GM13976 (cell line): ENCODE results near the gene ING5.
A peak's percentile ranks its signal among the peaks of the same experiment; 100 is the strongest.

Source experiments
- DNase-seq: peaks from one replicate; pipeline ENCODE4 v3.0.0; 2012; ENCODE audit warnings: low spot score
- in situ Hi-C: fragments of 300-500 bp; cut with MboI; formaldehyde crosslinking; loops from one replicate; pipeline ENCODE4 v1.12.0; 2022; ENCODE audit warnings: low sequenced_read_pairs, mixed read lengths, inconsistent platforms; ENCODE audit not compliant: unreplicated experiment
- TF ChIP-seq, protein P1 (sequence below): IDR thresholded peaks from 2 replicates; pipeline ENCODE4 v1.5.1; 2012; ENCODE audit warnings: borderline replicate concordance, mild to moderate bottlenecking; ENCODE audit not compliant: insufficient read depth; ENCODE audit errors: extremely low read depth, missing control alignments, control extremely low read depth

The ING5 gene

DNA sequence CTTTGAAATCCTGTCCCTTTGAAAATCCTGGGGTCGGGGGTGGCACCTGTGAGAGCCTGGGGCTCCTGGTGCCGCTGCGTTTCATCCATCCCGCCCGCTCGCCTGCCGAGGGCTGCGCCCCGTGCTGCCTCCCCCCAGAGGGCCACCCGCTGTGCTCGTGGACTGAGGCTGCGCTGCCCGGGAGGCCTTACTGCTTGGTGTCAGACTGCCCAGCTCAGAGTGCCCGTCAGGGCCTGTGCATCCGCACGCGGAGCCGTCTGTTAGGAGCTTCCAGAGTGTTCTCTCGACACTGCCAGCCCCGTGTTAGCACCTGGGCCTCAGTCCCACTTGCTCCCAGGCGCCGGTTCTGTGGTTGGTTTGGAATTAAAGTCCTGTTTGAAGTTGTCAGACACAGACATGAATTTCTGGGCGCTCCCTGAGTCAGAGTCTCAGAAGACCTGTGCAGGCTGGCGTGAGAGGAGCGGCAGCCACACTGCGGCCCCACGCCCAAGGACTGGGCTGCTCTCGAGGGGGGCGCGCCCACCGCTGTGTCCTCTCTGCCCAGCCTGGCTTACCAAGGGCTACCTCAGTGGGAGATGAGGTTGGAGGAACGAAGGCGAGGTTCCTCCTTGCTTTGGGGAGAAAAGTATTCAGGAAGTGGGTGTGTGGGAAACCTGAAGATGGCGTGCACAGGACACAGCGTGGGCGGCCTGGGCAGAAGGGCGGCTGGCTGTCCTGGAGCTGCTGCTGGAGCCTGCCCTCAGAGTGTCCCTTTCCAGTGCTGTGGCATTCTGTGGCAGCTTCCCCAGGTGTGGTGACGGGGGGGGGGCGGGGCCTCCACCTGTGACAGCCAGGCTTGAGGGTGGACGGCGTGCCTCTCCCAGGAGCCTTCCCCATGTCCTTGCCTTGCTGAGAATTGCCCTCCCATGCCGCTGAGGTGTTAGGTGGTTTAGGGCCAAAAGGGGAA is 29.3 kb upstream of the ING5 start:
- in situ Hi-C loops, result no loop called here
- TF ChIP-seq, protein P1, sequence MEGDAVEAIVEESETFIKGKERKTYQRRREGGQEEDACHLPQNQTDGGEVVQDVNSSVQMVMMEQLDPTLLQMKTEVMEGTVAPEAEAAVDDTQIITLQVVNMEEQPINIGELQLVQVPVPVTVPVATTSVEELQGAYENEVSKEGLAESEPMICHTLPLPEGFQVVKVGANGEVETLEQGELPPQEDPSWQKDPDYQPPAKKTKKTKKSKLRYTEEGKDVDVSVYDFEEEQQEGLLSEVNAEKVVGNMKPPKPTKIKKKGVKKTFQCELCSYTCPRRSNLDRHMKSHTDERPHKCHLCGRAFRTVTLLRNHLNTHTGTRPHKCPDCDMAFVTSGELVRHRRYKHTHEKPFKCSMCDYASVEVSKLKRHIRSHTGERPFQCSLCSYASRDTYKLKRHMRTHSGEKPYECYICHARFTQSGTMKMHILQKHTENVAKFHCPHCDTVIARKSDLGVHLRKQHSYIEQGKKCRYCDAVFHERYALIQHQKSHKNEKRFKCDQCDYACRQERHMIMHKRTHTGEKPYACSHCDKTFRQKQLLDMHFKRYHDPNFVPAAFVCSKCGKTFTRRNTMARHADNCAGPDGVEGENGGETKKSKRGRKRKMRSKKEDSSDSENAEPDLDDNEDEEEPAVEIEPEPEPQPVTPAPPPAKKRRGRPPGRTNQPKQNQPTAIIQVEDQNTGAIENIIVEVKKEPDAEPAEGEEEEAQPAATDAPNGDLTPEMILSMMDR, result no peak
- DNase-seq, result peak; percentile 21

DNA sequence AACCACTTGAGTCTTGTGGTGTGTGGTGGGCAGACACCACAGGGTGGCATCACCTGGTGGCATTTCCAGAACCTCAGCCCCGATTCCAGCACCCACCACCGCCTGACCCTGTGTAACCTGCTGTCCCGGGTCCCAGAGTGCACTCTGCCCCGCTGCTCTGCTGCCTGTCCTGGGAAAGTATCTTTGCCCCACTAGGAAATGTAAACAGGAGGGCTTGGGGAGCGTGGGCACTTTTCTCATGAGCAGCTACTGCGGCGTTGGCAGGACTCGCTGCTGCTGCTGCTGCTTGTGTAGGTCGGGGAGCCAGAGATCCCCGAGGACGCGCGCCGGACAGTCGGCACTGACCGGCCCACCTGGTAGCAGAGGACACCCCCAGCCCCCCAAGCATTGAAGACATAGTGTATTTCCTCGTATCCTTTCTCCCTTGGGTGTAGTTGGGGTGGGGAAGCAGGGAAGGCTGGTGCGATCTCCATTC is 28.6 kb upstream of the ING5 start:
- peak; percentile 37 for DNase-seq
- in situ Hi-C loops, result no loop called here
- TF ChIP-seq, protein P1, result no peak

DNA sequence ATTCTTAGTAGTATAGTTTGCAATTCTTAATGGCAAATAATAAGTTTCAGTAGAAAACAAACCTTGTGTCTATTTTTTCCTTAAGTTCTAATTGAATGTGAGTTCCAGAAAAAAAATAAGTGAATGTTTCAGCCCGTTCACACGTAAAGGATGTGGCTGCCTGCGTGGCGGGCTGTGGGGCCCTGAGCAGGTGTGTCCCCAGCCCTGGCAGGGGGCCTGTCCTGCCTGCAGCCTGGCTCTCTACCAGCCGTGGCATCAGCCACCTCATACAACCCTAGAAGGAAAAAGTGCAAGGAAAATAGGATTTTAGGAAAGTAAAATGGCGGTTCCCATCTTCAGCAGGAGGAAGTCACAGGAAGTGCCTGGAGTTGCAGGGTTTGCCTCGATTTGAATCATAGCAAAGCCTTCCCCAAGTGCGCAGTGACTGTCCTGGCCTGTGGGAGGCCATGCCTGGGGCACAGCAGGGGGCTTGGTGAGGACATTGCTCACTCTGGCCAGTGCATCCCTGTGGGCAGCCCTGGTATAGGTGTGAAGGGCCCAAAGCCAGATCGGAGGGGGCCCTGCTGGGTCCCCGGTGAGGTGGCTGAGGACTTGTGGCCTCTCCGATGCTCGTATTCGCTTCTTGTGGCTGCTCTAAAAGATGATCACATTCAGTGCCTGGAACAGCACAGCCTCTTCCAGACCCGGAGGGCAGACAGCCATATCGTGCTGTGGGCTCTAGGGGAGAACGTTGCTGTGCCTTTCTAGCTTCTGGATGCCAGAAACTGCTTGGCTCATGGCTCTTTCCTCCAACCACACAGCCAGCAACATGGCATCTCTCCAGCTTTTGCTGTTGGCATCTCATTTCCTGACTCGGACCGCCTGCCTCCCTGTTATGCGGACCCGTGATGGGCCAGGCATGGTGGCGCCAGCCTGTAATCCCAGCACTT is 27.8 kb upstream of the ING5 start:
- in situ Hi-C loops, result no loop called here
- TF ChIP-seq, protein P1, result no peak
- peak; percentile 33 for DNase-seq

DNA sequence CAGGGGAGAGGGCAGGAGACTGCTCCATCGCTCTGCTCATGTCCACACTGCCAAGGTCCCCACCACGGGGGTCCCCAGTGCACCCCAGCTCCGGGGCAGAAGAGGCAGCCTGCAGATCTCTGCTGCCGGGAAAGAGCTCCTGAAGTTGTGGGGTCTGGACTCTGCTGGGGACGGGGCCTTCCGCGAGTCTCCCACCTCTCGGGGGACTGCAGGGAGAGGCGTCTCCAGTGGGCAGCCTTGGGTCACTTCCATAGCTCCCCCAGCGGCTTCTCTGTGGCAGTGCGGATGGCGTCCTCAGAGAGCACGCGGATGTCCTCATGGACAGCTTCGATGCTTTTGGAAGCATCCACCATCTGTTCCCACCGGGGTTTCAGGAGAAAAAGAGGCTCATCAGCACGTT is 26.0 kb upstream of the ING5 start:
- in situ Hi-C loops, result no loop called here
- TF ChIP-seq, protein P1, result no peak
- no peak for DNase-seq

DNA sequence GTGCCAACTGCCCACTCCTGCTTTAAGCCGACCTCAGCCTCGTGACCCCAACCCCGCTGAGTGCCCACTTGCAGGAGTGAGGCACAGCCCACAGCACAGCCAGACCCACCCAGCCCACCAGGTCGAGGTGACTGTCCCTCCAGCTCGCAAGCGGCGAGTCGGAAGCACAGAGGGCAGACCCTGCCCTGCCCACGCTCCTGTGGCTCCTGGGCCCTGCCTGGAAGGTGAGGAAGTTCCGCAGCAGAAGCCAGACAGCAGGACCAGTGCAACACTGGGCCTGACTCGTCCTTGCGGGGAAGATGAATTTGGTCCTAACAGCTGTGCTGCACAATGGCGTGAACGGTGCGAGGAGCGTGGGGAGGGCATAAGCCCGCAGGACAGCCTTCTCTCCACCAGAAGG is 25.2 kb upstream of the ING5 start:
- in situ Hi-C loops, result no loop called here
- TF ChIP-seq, protein P1, result no peak

DNA sequence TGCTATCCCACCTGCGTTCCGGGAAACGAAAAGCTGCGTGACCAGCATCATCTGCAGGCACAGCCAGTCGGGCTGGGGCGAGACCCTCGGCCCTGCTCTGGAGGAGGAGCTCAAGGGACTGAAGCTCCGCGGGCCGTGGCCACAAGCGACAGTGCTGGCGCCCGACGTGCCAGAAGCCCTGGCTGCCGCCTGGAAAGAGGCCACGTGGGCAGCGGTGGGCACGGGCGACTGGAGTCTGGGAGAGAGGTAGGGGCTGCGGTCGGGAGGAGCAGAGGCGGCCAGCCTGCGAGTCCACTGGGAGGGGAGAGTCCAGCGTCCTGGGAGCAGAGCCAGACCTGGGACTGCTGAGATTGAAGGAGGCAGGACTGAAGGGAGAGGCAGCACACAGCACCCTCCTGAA is 24.4 kb upstream of the ING5 start:
- in situ Hi-C loops, result no loop called here

More for the DNA sequence above, 25.2 kb upstream of the ING5 start:
- no peak for DNase-seq

More for the DNA sequence above, 24.4 kb upstream of the ING5 start:
- TF ChIP-seq, protein P1, result no peak
- no peak for DNase-seq
